Upper lobe of right lung (tissue), 1 donor: ENCODE measurements around the gene EVI5. TPM values are rescaled to one million over a fixed set of nuclear protein-coding genes. Genes with fewer than 3 reads are reported as not detected.

Experiments
- ATAC-seq: fragments of 200-7000 bp; cut with Tn5 transposase; one replicate; pipeline ENCODE4 v1.9.1; 2020; ENCODE audit warnings: mild to moderate bottlenecking, moderate library complexity
- DNase-seq: peaks from one replicate; pipeline ENCODE4 v3.0.0-alpha.2; 2020
- H3K27ac ChIP-seq: fragments of 200-600 bp; one replicate; pipeline ENCODE4 v1.8.0; 2022
- H3K27me3 ChIP-seq: fragments of 200-600 bp; one replicate; pipeline ENCODE4 v1.8.0; 2022; ENCODE audit warnings: mild to moderate bottlenecking
- H3K36me3 ChIP-seq: fragments of 200-600 bp; one replicate; pipeline ENCODE4 v1.8.0; 2022
- H3K4me1 ChIP-seq: fragments of 200-600 bp; one replicate; pipeline ENCODE4 v1.8.0; 2022
- H3K4me3 ChIP-seq: fragments of 200-600 bp; one replicate; pipeline ENCODE4 v1.8.0; 2022; ENCODE audit warnings: mild to moderate bottlenecking
- H3K9me3 ChIP-seq: fragments of 200-600 bp; one replicate; pipeline ENCODE4 v1.8.0; 2022
- CTCF ChIP-seq: fragments of 200-600 bp; IDR thresholded peaks from one replicate; pipeline ENCODE4 v1.8.0; 2022; ENCODE audit warnings: antibody characterized with exemption
- intact Hi-C: fragments of 100-400 bp; cut with DNase I; formaldehyde crosslinking; loops from one replicate; pipeline ENCODE4 v1.11.0; 2022
- total RNA-seq: library from RNA; stranded (reverse); fragmentation: NEBNext Ultra II Directional; extraction: Animal tissue kit (Norgen Biotek cat#: 25700); gene quantifications from one replicate; pipeline ENCODE4 v1.2.1, GENCODE V29; 2021
- donor health status: DM: no; HTN: yes; CAD: no; lungs with severe emphysema.

The EVI5 gene
- total RNA-seq, 1 donor from 2014 or later, result 43.7 TPM

- no peak for TF ChIP-seq CTCF
- ATAC-seq (no peak), DNase-seq (no peak)
- Histone ChIP-seq H3K4me1 (no peaks in the 10 kb centered on the region), H3K27ac (no peak overlapping the region), H3K36me3 (no peaks in the 10 kb centered on the region), H3K9me3 (no peaks in the 10 kb centered on the region), H3K27me3 (no peaks in the 10 kb centered on the region), H3K4me3 (no peak overlapping the region)
- intact Hi-C loops, result no loop called here
These were observed 16.0 kb downstream of the EVI5 start for GRCh38 chr1:92768915-92769314.

DNA sequence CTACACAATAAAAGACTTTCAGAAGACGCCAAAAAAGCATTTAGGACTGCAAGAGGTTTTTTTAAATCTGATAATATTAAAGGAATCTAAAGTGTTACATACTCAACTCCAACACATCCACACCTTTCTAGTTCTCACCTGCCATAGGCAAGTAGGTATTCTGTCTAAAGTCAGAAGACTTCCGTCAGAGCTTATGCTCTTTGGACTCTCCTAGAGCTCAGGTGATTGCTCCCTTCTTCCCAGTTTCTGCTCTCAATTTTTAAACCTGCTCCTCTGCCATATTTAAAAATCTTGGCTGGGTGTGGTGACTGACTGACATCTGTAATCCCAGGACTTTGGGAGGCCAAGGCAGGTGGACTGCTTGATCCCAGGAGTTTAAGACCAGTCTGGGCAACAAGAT is 16.6 kb downstream of the EVI5 start:
- no peaks in the 10 kb centered on the region for H3K27me3 ChIP-seq
- ATAC-seq (no peak), DNase-seq (no peak)
- no peaks in the 10 kb centered on the region for H3K4me1 ChIP-seq
- no peaks in the 10 kb centered on the region for H3K36me3 ChIP-seq
- no peak overlapping the region for H3K4me3 ChIP-seq
- TF ChIP-seq CTCF, result no peak
- no peak overlapping the region for H3K27ac ChIP-seq
- intact Hi-C loops, result no loop called here
- no peaks in the 10 kb centered on the region for H3K9me3 ChIP-seq

- Histone ChIP-seq H3K27ac (no peak overlapping the region), H3K27me3 (no peaks in the 10 kb centered on the region), H3K4me3 (no peak overlapping the region), H3K4me1 (no peaks in the 10 kb centered on the region), H3K36me3 (no peaks in the 10 kb centered on the region), H3K9me3 (no peaks in the 10 kb centered on the region)
- DNase-seq (no peak), ATAC-seq (no peak)
- TF ChIP-seq CTCF, result no peak
- intact Hi-C loops, result no loop called here
These were observed 20.8 kb downstream of the EVI5 start for GRCh38 chr1:92764116-92764515.

GRCh38 chr1:92762355-92762754 is 22.6 kb downstream of the EVI5 start:
- intact Hi-C loops, result no loop called here
- Histone ChIP-seq H3K4me3 (no peak overlapping the region), H3K9me3 (no peaks in the 10 kb centered on the region), H3K36me3 (no peaks in the 10 kb centered on the region), H3K27me3 (no peaks in the 10 kb centered on the region), H3K4me1 (no peaks in the 10 kb centered on the region), H3K27ac (no peak overlapping the region)
- TF ChIP-seq CTCF, result no peak
- ATAC-seq (no peak), DNase-seq (no peak)

DNA sequence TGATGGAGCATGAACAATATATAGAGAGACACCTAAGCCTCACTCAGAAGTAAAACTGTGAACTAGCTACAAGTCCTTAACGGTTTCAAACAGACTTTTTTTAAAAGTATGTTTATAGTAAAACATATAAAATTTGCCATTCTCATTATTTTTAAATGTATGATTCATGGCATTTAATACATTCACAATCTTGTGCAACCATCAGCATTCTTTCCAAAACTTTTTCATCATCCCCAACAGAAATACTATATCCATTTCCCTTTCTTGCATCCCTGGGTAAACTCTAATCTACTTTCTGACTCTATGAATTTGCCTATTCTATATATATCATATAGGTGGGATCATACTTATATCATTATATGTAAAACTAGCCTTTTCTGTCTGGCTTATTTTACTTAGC is 25.5 kb downstream of the EVI5 start:
- ATAC-seq (no peak), DNase-seq (no peak)
- TF ChIP-seq CTCF, result no peak
- Histone ChIP-seq H3K27ac (no peak overlapping the region), H3K36me3 (no peaks in the 10 kb centered on the region), H3K9me3 (no peaks in the 10 kb centered on the region), H3K27me3 (no peaks in the 10 kb centered on the region), H3K4me3 (no peak overlapping the region), H3K4me1 (peaks cover 14% of the 10 kb centered on the region)
- intact Hi-C loops, result no loop called here

DNA sequence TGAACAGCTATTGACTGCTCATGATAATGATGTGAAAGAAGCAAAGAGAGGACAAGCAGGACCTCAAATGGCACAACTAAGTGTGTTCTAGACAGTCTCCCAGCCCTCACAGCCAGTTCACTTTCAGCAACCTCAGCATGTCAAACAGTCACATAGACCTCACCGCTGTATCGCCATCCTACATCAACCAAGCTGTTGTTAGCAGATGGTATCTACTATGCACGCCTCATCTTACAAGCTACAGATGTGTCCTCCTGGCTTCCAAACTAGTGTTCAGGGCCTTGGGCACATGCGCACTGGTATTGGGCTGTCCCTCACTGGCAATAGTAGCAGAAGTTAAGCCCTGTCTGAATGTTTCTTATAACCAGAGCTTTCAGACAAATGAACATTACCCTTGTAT is 28.4 kb downstream of the EVI5 start:
- H3K4me3 ChIP-seq, result no peak overlapping the region
- H3K27me3 ChIP-seq, result no peaks in the 10 kb centered on the region
- no peaks in the 10 kb centered on the region for H3K9me3 ChIP-seq
- peak overlapping the region; percentile 9 for H3K27ac ChIP-seq
- peaks cover 14% of the 10 kb centered on the region for H3K4me1 ChIP-seq
- H3K36me3 ChIP-seq, result no peaks in the 10 kb centered on the region
- TF ChIP-seq CTCF, result no peak
- DNase-seq (no peak), ATAC-seq (peak; percentile 66)
- intact Hi-C loops, result no loop called here
